G401.6 (cell line): ENCODE measurements around the gene BAIAP2.

ENCODE experiments used
- FAIRE-seq: peaks from 2 replicates; lab custom pipeline; 2012; peaks lifted over from hg19 to GRCh38; lab: Jason Lieb, UNC

Gene BAIAP2

DNA sequence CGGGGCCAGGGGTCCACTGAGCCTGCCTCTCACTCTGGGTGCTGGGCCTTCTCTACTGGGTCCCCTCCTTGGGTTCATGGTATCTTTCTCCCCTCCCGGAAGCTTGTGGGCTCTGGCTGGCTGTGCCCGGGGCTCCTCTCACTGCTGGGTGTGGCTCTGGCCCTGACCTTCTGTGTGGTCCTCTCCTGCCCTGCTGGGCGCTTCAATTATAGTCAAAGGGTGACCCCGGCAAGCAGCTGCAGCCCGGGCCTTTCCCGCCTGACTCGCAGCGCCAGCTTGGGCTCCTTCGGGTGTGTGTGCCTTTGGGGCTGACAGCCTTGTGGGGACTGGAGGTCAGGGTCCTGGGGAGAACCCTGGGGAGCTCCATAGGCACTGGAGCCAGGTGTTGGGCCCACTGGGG lies 76.1 kb downstream of the BAIAP2 start:
- FAIRE-seq: no peak

DNA sequence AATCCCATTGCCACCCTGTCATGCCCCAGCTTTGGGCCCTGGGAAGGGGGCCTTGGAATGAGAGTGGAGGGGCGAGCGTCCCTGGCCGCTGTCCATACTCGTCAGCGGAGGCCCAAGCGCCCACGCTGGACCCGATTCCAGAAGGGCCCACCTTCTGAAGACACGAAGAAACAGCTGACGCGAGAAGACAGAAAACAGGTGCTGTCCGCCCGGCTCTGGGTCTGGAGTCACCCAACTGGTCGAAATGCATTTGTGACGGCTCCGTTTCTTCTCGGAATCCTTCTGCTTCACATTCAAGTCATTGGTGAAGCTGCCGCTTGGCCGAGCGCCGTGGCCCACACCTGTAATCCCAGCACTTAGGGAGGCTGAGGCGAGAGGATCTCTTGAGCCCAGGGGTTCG lies 77.5 kb downstream of the BAIAP2 start:
- FAIRE-seq: no peak

GRCh38 chr17:81113158-81113724 lies 78.3 kb downstream of the BAIAP2 start:
- no peak for FAIRE-seq

- no peak for FAIRE-seq
These were observed 79.6 kb downstream of the BAIAP2 start for GRCh38 chr17:81114351-81115093.

DNA sequence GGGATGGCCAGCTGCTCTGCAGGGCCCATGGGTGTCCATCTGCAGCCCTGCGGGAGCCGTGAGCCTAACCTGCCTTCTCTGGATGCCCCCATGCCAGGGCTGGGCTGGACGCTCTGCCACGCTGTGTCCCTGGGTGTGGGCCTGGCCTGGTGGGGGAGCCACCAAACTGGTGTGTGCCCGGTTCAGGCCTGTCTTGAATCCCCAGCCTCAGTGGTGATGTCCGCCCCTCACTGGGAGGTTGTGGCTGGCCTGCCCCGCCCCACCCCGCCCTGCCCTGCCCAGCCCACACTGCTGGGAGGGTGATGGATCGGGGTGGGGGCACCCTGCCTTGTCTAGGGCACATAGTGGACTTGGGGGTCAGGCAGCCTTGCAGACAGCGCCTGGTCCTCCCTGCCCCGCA lies 80.3 kb downstream of the BAIAP2 start:
- FAIRE-seq: no peak

- FAIRE-seq: no peak
These were observed 81.0 kb downstream of the BAIAP2 start for GRCh38 chr17:81115749-81116464.

DNA sequence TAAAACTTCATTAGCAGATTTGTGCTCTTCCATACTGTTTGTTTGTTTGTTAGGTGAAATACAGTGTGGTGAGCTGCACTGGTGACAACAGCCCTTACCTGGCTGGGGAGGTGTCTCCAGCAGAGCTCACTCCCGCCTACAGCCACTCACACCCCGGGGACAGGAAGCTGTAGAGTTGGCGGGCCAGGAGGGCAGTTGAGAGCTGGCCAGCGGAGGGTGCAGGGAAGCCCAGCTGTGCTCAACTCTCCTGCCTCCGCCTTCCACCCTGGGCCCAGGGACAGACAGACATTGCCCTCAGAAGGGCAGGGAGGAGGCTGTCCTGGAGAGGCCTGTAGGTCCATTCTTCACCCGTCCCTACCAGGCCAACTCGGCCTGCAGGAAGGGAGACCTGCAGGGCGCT lies 81.8 kb downstream of the BAIAP2 start:
- no peak for FAIRE-seq

GRCh38 chr17:81117672-81118198 lies 82.8 kb downstream of the BAIAP2 start:
- FAIRE-seq: no peak

DNA sequence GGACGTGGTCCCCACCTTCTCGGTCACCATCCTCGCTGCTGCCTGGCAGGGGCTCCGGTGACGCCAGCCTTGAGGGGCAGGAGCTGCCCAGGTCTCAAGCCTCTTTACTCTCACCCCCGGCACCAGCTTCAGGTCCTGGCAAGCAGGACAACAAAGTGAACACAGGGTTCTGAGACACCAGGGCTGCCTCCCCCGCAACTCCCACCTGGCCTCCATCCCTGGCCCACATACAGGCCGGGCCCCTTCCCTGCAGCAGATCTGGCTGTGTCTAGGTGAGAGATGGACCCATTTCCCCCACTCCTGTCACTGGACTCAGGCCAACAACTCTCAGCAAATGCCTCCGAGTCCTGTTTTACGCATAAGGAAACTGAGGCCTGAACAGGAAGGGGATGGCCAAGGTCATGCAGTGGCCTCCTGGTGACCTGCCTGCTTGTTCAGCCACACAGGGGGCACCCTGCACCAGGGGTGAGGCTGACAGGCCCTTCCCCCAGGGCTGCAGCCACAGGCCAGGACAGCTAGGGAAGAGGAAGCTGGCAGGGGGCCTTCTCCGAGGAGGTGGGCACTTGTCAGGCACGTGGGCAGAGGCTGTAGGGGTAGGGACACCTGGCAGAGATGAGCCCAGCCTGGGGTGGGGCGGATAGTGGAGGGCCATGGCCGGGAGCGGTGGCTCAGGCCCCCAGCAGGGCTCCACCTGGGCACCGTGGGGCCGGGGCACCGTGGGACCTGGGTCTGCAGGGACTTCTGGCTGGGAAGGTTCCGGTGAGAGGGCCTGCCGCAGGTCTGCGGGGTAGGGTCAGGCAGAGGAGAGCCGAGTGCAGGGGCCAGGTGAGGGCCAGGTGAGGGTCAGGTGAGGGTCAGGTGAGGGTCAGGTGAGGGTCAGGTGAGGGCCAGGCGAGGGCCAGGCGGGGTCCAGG lies 83.6 kb downstream of the BAIAP2 start:
- no peak for FAIRE-seq

- FAIRE-seq: peak; percentile 99
These were observed 84.5 kb downstream of the BAIAP2 start for GRCh38 chr17:81119223-81120148.

- no peak for FAIRE-seq
These were observed 85.2 kb downstream of the BAIAP2 start for GRCh38 chr17:81120149-81120484.

- FAIRE-seq: no peak
These were observed 86.0 kb downstream of the BAIAP2 start for GRCh38 chr17:81120695-81121621.

DNA sequence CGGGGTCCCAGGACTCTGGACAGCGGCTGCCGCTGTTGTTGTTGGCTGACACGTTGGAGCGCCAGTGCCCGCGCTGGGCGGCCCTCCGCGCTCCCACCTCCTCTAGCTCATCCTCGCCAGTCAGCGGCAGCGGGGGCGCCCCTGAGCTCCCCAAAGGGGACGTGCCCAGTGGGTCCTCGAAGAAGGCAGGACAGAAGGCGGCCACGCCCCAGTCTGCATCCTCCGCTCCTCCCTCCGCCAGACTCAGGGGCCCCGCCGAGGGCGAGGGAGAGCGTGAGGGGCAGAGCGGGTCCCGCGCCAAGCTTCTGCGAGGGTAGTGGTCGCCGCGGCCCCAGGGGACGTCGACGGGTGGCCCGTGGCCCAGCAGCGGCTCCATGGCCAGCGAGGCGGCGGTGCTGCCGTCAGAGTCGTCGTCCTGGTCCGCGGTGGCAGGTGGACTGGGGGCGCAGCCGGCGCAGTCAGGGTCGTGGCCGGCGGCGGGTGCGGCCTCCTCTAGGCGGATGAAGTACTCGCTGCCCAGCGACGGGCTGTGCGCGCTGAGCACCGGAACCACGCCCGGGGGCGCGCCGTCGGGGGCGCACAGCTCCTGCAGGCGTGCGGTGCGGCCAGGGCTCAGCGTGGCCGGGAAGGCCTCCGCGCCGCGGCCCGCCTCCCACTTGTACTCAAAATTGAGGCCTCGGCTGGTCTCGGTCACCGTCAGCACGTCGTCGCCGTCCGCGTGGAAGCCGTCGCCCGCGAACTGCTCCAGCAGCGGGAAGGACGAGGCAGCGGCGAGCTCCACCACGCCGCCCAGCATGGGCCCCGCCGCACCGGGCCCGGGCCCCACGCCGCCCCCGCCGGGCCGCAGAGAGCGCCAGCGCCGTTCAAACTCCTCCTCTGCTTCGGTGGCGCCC lies 87.1 kb downstream of the BAIAP2 start:
- FAIRE-seq: no peak

- FAIRE-seq: no peak
These were observed 88.4 kb downstream of the BAIAP2 start for GRCh38 chr17:81123052-81124048.

- no peak for FAIRE-seq
These were observed 89.4 kb downstream of the BAIAP2 start for GRCh38 chr17:81124377-81124776.

- no peak for FAIRE-seq
These were observed 90.7 kb downstream of the BAIAP2 start for GRCh38 chr17:81125573-81126081.

DNA sequence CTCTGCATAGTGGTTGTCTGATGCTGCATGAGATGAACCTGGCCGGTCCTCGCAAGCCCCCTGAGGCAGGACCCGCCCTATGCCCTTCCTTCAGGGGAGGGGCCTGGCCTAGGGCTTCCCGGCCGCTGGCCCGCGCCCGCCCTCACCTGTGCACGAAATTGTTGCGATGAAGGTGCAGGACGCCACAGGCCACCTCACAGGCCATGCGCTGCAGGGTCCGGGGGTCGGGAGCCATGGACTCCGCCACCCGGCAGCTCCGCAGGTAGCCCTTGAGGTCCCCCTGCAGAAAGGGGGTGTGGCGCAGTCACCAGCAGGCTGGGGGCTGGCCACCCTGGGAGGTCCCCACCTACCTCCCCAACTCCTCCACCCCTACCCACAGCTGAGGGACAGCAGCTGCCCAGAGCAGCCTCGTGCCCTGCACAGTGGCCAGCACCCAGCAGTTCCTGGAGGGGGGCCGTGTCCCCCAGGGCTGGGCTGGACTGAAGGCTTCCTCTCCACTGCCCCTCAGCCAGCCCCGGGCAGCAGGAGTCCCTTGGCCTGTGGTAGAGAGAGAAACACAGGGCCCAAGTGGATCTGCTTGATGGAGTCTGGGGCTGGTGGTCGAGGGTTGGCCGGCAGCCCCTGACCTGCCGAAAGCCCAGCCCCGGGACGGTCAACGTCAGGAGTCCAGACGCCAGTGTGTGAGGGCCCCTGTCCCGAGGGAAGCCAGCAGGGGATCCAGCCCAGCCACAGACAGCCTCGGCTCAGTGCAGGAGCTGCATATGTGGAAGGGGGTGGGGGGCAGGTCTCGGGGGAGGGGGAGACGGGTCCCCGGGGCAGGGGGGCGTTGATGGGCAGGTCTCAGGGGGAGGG lies 91.6 kb downstream of the BAIAP2 start:
- FAIRE-seq: no peak
